ENCODE results near the gene ZCCHC4. TPM values are rescaled to one million over a fixed set of nuclear protein-coding genes. Genes with fewer than 3 reads are reported as not detected.

ZCCHC4 gene
- total and polyA plus RNA-seq, 8 donors = 2.2 to 6.6 (median 3.4) TPM

GRCh38 chr4:25347971-25348370 lies 35.4 kb downstream of the ZCCHC4 start:
- no peak for FAIRE-seq

GRCh38 chr4:25350561-25350960 lies 38.0 kb downstream of the ZCCHC4 start:
- H3K36me3 ChIP-seq = peaks cover 0 to 2% (median 0%) of the 10 kb centered on the region in 3 donors
- intact Hi-C loops (cut with DNase I) = no loop called here
- H3K4me3 ChIP-seq = no peak overlapping the region
- H3K4me1 ChIP-seq = no peaks in the 10 kb centered on the region
- DNase-seq (no peak), FAIRE-seq (no peak), ATAC-seq (no peak)
- 73 to 85% methylated on average over 2 of the region's 2 CpGs for WGBS, 2 donors
- H3K27me3 ChIP-seq = no peaks in the 10 kb centered on the region
- TF ChIP-seq CTCF (IDR thresholded peaks at IDR 0.05) = no peak
- H3K27ac ChIP-seq = no peak overlapping the region
- no peaks in the 10 kb centered on the region for H3K9me3 ChIP-seq

More at GRCh38 chr4:25347971-25348370, 35.4 kb downstream of the ZCCHC4 start:
- WGBS, 2 donors = 56 to 96% methylated on average over 2 of the region's 2 CpGs
- Histone ChIP-seq H3K4me3 (no peak overlapping the region), H3K9me3 (no peaks in the 10 kb centered on the region), H3K27ac (no peak overlapping the region), H3K4me1 (no peaks in the 10 kb centered on the region), H3K27me3 (no peaks in the 10 kb centered on the region), H3K36me3 (peaks cover 0 to 2% (median 0%) of the 10 kb centered on the region in 3 donors)
- no peak for ATAC-seq
- DNase-seq = no peak
- no peak for TF ChIP-seq CTCF (IDR thresholded peaks at IDR 0.05)
- intact Hi-C loops (cut with DNase I) = no loop called here

- ATAC-seq (no peak), FAIRE-seq (no peak), DNase-seq (no peak)
- Histone ChIP-seq H3K27me3 (no peaks in the 10 kb centered on the region), H3K4me3 (no peak overlapping the region), H3K27ac (no peak overlapping the region), H3K36me3 (peaks cover 0 to 2% (median 0%) of the 10 kb centered on the region in 3 donors), H3K9me3 (no peaks in the 10 kb centered on the region), H3K4me1 (no peaks in the 10 kb centered on the region)
- no peak for TF ChIP-seq CTCF (IDR thresholded peaks at IDR 0.05)
- intact Hi-C loops (cut with DNase I) = no loop called here
- WGBS, 2 donors = 83 to 88% methylated on average over 4 of the region's 4 CpGs
Measured at GRCh38 chr4:25351777-25352416, 39.3 kb downstream of the ZCCHC4 start.

GRCh38 chr4:25356068-25356467 lies 43.5 kb downstream of the ZCCHC4 start:
- H3K36me3 ChIP-seq = no peaks in the 10 kb centered on the region
- H3K27ac ChIP-seq = no peak overlapping the region
- peaks cover 0 to 3% (median 0%) of the 10 kb centered on the region in 3 donors for H3K4me1 ChIP-seq
- intact Hi-C loops (cut with DNase I) = no loop called here
- no peaks in the 10 kb centered on the region for H3K9me3 ChIP-seq
- ATAC-seq (no peak), FAIRE-seq (no peak), DNase-seq (no peak)
- H3K27me3 ChIP-seq = no peaks in the 10 kb centered on the region
- no peak overlapping the region for H3K4me3 ChIP-seq
- TF ChIP-seq CTCF (IDR thresholded peaks at IDR 0.05) = no peak
- 98 to 99% methylated on average over 2 of the region's 2 CpGs for WGBS, 2 donors

GRCh38 chr4:25358515-25359275 lies 46.1 kb downstream of the ZCCHC4 start:
- 64 to 70% methylated on average over 14 of the region's 14 CpGs for WGBS, 2 donors
- Histone ChIP-seq H3K9me3 (no peaks in the 10 kb centered on the region), H3K4me1 (peaks cover 0 to 3% (median 0%) of the 10 kb centered on the region in 3 donors), H3K27me3 (no peaks in the 10 kb centered on the region), H3K27ac (no peak overlapping the region), H3K4me3 (no peak overlapping the region), H3K36me3 (peaks cover 0 to 7% (median 0%) of the 10 kb centered on the region in 3 donors)
- FAIRE-seq = no peak
- TF ChIP-seq CTCF (IDR thresholded peaks at IDR 0.05) = no peak
- peak; percentile 96 to 99 (median 98) for ATAC-seq
- intact Hi-C loops (cut with DNase I) = no loop called here
- DNase-seq = peak; percentile 77 to 90 (median 84)

All from pancreas (tissue), 10 donors.